GM12873 (cell line): ENCODE measurements around the gene SLC17A3.

Experiments used
- TF ChIP-seq, protein P1 (sequence below): IDR thresholded peaks from 2 replicates; pipeline ENCODE4 v1.5.1; 2012; ENCODE audit warnings: low read depth, mild to moderate bottlenecking, moderate library complexity, low read length, control low read depth; ENCODE audit not compliant: insufficient read depth; ENCODE audit errors: missing control alignments

The SLC17A3 gene

DNA sequence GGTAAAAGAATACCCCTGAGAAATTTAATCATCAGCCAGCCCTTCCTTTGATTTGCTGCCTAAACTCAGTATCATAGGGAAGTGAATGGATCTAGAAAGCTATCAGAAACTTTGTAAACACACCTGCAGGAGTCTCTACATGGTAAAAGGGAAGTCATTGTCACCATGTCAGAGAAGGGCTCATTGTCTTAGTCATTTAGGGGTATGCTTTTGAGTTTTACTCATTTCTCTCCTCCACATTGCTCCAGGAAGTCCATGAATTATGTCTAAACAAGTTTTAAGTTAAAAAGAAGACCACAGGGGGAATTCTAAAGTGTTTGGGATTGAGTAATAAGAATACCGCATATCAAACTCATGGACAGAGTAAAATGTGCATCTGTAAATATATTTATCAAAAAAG, 44.7 kb downstream of the SLC17A3 start:
- TF ChIP-seq, protein P1, sequence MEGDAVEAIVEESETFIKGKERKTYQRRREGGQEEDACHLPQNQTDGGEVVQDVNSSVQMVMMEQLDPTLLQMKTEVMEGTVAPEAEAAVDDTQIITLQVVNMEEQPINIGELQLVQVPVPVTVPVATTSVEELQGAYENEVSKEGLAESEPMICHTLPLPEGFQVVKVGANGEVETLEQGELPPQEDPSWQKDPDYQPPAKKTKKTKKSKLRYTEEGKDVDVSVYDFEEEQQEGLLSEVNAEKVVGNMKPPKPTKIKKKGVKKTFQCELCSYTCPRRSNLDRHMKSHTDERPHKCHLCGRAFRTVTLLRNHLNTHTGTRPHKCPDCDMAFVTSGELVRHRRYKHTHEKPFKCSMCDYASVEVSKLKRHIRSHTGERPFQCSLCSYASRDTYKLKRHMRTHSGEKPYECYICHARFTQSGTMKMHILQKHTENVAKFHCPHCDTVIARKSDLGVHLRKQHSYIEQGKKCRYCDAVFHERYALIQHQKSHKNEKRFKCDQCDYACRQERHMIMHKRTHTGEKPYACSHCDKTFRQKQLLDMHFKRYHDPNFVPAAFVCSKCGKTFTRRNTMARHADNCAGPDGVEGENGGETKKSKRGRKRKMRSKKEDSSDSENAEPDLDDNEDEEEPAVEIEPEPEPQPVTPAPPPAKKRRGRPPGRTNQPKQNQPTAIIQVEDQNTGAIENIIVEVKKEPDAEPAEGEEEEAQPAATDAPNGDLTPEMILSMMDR, result no peak

DNA sequence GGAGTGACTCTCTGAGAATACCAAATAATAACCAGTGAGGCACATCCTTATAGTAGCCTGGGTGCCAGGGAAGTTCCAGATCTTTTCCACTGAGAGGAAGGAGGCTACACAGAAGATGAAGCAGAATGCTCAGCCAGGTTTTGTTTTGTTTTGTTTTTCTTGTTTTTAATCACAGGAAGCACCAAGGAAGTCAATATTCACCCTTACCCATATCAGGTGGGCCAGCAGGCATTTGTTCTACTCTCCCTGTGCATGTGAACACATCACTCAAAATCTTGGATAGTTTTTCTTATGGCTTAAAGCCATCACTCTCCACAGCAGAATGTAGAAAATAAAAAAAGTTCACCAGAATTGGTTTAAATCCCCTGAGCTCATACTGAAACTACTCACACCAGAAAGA, 52.7 kb downstream of the SLC17A3 start:
- TF ChIP-seq, protein P1, result no peak

DNA sequence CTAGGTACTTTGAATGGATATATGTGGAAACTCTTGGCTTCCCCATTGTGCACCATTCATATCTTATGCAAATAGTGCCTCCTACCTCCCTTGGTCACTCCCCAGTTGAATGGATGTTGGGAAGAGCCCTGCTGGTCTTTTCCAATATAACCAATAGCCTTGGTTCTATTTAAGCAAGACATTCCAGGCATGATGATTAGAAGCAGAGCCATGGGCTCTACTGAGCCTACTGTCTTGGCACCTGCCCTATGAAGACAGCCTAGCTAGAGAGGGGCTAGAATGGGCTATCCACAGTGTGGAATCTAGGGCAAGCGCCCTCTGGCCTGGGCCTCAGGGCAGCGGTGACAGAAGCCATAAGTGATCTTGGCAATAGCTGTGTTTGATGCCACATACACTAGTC, 57.8 kb downstream of the SLC17A3 start:
- TF ChIP-seq, protein P1, result no peak

DNA sequence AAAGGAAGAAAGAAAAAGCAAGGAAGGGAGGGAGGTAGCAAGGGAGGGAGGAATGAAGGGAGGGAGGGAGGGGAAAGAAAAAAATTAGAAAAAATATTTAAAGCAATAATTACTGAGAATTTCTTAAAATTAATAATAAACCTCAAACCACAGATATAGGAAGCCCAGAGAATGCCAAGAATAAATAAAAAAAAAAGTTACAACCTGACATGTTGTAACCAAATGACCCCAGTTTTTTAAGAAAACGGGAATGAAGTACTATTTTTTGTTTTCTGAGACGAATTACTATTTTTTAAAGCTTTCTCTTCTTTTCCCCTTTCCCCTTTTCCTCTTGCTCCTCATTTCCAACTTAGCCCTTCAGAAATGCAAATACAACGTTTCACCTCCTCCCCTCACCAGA, 58.8 kb downstream of the SLC17A3 start:
- TF ChIP-seq, protein P1, result no peak

DNA sequence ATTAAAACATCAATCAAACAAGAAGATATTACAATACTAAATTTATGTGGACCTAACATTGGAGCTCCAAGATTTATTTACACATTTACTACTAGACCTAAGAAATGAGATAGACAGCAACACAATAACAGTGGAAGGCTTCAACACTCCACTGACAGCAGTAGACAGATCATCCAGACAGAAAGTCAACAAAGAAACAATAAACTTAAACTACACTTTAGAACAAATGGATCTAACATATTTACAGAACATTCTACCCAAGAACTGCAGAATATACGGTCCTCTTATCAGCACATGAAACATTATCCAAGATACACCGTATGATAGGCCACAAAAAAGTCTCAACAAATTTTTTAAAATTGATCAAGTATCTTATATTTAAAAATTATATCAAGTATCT, 69.2 kb downstream of the SLC17A3 start:
- TF ChIP-seq, protein P1, result no peak

DNA sequence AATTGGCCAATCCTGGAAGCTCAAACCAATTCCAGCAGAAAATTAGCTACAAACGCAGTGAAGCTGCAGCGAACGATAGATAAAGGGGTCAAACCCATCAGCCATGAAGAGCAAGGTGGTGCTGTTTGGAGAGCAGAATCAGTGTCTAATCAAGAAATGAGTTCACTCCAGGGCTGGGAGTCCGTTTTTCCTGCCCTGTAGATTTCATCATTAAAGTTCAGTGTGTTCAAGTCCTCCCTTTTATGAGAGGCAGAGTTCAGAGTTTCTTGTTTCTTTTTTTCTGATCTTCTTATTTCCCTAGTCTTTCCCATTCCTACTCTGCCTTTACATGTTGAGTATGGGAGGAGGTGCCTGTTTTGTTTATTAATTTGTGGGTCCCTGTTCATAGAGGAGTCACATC, 72.6 kb downstream of the SLC17A3 start:
- TF ChIP-seq, protein P1, result no peak
